Liver (tissue), 9 donors: ENCODE results near the gene RGS17. TPM values are rescaled to one million over a fixed set of nuclear protein-coding genes. Genes with fewer than 3 reads are reported as not detected.

Source experiments
- DNase-seq: peaks from one replicate; pipeline ENCODE4 v3.0.0-alpha.2; 2017; ENCODE audit warnings: low spot score
- H3K27ac ChIP-seq, 2 donors: one replicate each; pipeline ENCODE4 v1.7.0; 2013; ENCODE audit warnings: inconsistent platforms in 2 of 2, low read length in 2 of 2, control low read depth in 1 of 2, low read depth in 1 of 2, mild to moderate bottlenecking in 1 of 2
- H3K27me3 ChIP-seq, 4 donors: one replicate each; pipeline versions ENCODE4 v1.6.1 to v1.7.0; 2013; ENCODE audit warnings: low read length in 3 of 4, inconsistent platforms in 1 of 4, mild to moderate bottlenecking in 1 of 4, moderate library complexity in 1 of 4; ENCODE audit not compliant: control insufficient read depth in 4 of 4, insufficient read depth in 4 of 4
- H3K36me3 ChIP-seq, 4 donors: one replicate each; pipeline versions ENCODE4 v1.6.1 to v1.7.0; 2013; ENCODE audit warnings: low read length in 3 of 4, mild to moderate bottlenecking in 3 of 4, low read depth in 1 of 4, moderate library complexity in 1 of 4; ENCODE audit not compliant: control insufficient read depth in 4 of 4, insufficient read depth in 3 of 4
- H3K4me1 ChIP-seq, 4 donors: one replicate each; pipeline versions ENCODE4 v1.6.1 to v1.7.0; 2013; ENCODE audit warnings: low read length in 3 of 4, mild to moderate bottlenecking in 3 of 4, moderate library complexity in 1 of 4; ENCODE audit not compliant: control insufficient read depth in 4 of 4, insufficient read depth in 4 of 4
- H3K4me3 ChIP-seq, 3 donors: one replicate each; pipeline versions ENCODE4 v1.6.1 to v1.7.0; 2013; ENCODE audit warnings: low read length in 3 of 3, control low read depth in 1 of 3, low read depth in 1 of 3, mild to moderate bottlenecking in 1 of 3
- H3K9ac ChIP-seq, 2 donors: one replicate each; pipeline ENCODE4 v1.7.0; 2013; ENCODE audit warnings: low read length in 2 of 2, mild to moderate bottlenecking in 2 of 2, moderate library complexity in 2 of 2, control low read depth in 1 of 2, low read depth in 1 of 2
- H3K9me3 ChIP-seq, 4 donors: one replicate each; pipeline versions ENCODE4 v1.6.1 to v1.7.0; 2013; ENCODE audit warnings: low read length in 3 of 4; ENCODE audit not compliant: control insufficient read depth in 4 of 4
- EGR1 ChIP-seq, 2 donors: IDR thresholded peaks; 2 replicates each; pipeline ENCODE4 v1.6.1; 2016 to 2018; ENCODE audit warnings: antibody characterized with exemption in 2 of 2, low read depth in 2 of 2
- FOXA1 ChIP-seq: IDR thresholded peaks from 2 replicates; pipeline ENCODE4 v1.6.1; 2016; ENCODE audit warnings: antibody characterized with exemption
- FOXA2 ChIP-seq: IDR thresholded peaks from 2 replicates; pipeline ENCODE4 v1.6.1; 2016; ENCODE audit warnings: antibody characterized with exemption
- GABPA ChIP-seq, 2 donors: IDR thresholded peaks in 1 of 2; conservative IDR thresholded peaks in 1 of 2; 2 replicates each; pipeline ENCODE4 v1.6.1; 2016; ENCODE audit warnings: antibody characterized with exemption in 2 of 2, mild to moderate bottlenecking in 1 of 2, moderate library complexity in 1 of 2
- HNF4A ChIP-seq, 2 donors: conservative IDR thresholded peaks; 2 replicates each; pipeline ENCODE4 v1.6.1; 2016; ENCODE audit warnings: antibody characterized with exemption in 2 of 2, mild to moderate bottlenecking in 2 of 2
- HNF4G ChIP-seq: IDR thresholded peaks from 2 replicates; pipeline ENCODE4 v1.6.1; 2016; ENCODE audit warnings: antibody characterized with exemption
- JUND ChIP-seq, 2 donors: IDR thresholded peaks; 2 replicates each; pipeline ENCODE4 v1.6.1; 2016; ENCODE audit warnings: antibody characterized with exemption in 2 of 2
- NR2F2 ChIP-seq: IDR thresholded peaks from 2 replicates; pipeline ENCODE4 v1.6.1; 2016; ENCODE audit warnings: antibody characterized with exemption
- RAD21 ChIP-seq, 2 donors: IDR thresholded peaks; 2 replicates each; pipeline ENCODE4 v1.6.1; 2016; ENCODE audit warnings: antibody characterized with exemption in 2 of 2, mild to moderate bottlenecking in 2 of 2
- RXRA ChIP-seq, 2 donors: IDR thresholded peaks; 2 replicates each; pipeline ENCODE4 v1.6.1; 2017 to 2018; ENCODE audit warnings: antibody characterized with exemption in 2 of 2, mild to moderate bottlenecking in 1 of 2
- SP1 ChIP-seq: IDR thresholded peaks from 2 replicates; pipeline ENCODE4 v1.6.1; 2018; ENCODE audit warnings: antibody characterized with exemption, mild to moderate bottlenecking
- TAF1 ChIP-seq: conservative IDR thresholded peaks from 2 replicates; pipeline ENCODE4 v1.6.1; 2016; ENCODE audit warnings: antibody characterized with exemption, mild to moderate bottlenecking
- YY1 ChIP-seq: IDR thresholded peaks from 2 replicates; pipeline ENCODE4 v1.6.1; 2016; ENCODE audit warnings: antibody characterized with exemption, mild to moderate bottlenecking
- WGBS: extraction: QIAGEN DNeasy Blood & Tissue Kit; methylation state at CpG from one replicate; pipeline ENCODE4 v1.1.7; 2013; 5-methylcytosine and 5-hydroxymethylcytosine counted together
- polyA plus RNA-seq, 2 donors: library from polyadenylated mRNA; stranded (reverse) in 1 of 2; unstranded in 1 of 2; fragments of 200-250 nt in 1 of 2; fragments of >200 nt in 1 of 2; fragmentation: Nextera tagmentation in 1 of 2; extraction: Ambion mirVana in 1 of 2; gene quantifications; one replicate each; pipeline versions ENCODE4 v1.2.1 to v1.2.3, GENCODE V29; 2013 to 2015
- total RNA-seq, 2 donors: library from RNA; depleted of rRNA; stranded (reverse); fragments of >200 nt; gene quantifications; one replicate each; pipeline ENCODE4 v1.2.3, GENCODE V29; 2014
- TF ChIP-seq, protein P1 (sequence below): fragments of 150-350 bp; IDR thresholded peaks from 2 replicates; pipeline ENCODE4 v1.5.1; 2017; ENCODE audit warnings: improper control_type of control experiment, low read depth, low read length; ENCODE audit not compliant: missing input control
- TF ChIP-seq, protein P2 (sequence below): IDR thresholded peaks from 2 replicates; pipeline ENCODE4 v1.6.1; 2016; ENCODE audit warnings: antibody characterized with exemption
- TF ChIP-seq, protein P3 (sequence below): IDR thresholded peaks from 2 replicates; pipeline ENCODE4 v1.6.1; 2016; ENCODE audit warnings: antibody characterized with exemption, mild to moderate bottlenecking
- TF ChIP-seq, protein P4 (sequence below): IDR thresholded peaks from 2 replicates; pipeline ENCODE4 v1.6.1; 2016; ENCODE audit warnings: antibody characterized with exemption
- TF ChIP-seq, protein P5 (sequence below): IDR thresholded peaks from 2 replicates; pipeline ENCODE4 v1.6.1; 2016; ENCODE audit warnings: antibody characterized with exemption
- donor health status: healthy.
- donor health status: healthy.
- donor health status: healthy.
- donor health status: healthy.
- donor health status: healthy.

Gene RGS17
- total and polyA plus RNA-seq, 4 donors, result under 0.01 to 0.09 (median 0.03) TPM

DNA sequence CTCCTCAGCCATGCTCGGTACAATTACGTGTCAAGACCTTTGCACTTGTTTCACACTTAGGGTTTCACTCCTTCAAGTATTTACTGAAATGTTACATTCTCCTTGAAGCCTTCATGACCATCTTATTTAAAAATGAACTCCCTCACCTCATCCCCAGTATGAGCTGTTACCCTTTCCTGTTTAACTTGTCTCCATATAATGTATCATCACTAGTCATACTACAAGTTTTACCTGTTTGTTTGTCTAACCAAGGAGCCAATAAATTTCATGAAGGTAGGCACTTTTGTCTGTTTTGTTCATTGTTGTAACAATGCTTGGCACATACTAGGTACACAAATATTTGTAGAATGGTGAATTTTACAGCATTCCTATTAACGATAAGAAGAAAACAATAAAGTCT is 82.5 kb downstream of the RGS17 start:
- DNase-seq, result no peak
- 90% methylated on average over 3 of the region's 3 CpGs for WGBS
- Histone ChIP-seq H3K27ac (no peak overlapping the region), H3K27me3 (no peaks in the 10 kb centered on the region), H3K9ac (no peak overlapping the region), H3K4me1 (no peaks in the 10 kb centered on the region), H3K36me3 (no peaks in the 10 kb centered on the region), H3K4me3 (no peak overlapping the region), H3K9me3 (no peaks in the 10 kb centered on the region)
- TF ChIP-seq JUND (IDR thresholded peaks at IDR 0.05) (no peak), NR2F2 (no peak), YY1 (no peak), SP1 (no peak), TAF1 (no peak), GABPA (IDR thresholded peaks at IDR 0.05 in 1 of 2, conservative IDR thresholded peaks at IDR 0.05 in 1 of 2) (no peak), EGR1 (IDR thresholded peaks at IDR 0.05; ENCODE audit: low read depth in 2 of 2) (no peak)
- TF ChIP-seq, protein P1, sequence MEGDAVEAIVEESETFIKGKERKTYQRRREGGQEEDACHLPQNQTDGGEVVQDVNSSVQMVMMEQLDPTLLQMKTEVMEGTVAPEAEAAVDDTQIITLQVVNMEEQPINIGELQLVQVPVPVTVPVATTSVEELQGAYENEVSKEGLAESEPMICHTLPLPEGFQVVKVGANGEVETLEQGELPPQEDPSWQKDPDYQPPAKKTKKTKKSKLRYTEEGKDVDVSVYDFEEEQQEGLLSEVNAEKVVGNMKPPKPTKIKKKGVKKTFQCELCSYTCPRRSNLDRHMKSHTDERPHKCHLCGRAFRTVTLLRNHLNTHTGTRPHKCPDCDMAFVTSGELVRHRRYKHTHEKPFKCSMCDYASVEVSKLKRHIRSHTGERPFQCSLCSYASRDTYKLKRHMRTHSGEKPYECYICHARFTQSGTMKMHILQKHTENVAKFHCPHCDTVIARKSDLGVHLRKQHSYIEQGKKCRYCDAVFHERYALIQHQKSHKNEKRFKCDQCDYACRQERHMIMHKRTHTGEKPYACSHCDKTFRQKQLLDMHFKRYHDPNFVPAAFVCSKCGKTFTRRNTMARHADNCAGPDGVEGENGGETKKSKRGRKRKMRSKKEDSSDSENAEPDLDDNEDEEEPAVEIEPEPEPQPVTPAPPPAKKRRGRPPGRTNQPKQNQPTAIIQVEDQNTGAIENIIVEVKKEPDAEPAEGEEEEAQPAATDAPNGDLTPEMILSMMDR, result no peak
- TF ChIP-seq, protein P2, sequence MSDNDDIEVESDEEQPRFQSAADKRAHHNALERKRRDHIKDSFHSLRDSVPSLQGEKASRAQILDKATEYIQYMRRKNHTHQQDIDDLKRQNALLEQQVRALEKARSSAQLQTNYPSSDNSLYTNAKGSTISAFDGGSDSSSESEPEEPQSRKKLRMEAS, result no peak

DNA sequence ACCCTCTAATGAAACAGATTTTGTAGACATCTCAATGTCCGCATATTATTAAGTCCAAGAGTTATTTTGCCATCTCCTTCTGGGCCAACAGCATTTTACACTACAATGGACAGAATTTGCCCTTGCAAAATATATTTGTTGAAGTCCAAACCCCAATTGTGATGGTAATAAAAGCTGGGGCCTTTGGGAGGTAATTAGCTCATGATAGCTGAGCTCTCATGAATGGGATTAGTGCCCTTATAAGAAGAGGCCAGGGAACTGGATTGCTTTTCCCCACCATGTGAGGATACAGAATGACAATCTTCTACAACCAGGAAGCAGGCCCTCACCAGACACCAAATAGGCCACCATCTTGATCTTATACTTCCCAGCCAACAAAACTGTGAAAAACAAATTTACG is 83.7 kb downstream of the RGS17 start:
- H3K4me3 ChIP-seq, result no peak overlapping the region
- H3K9me3 ChIP-seq, result no peaks in the 10 kb centered on the region
- 75% methylated on average over 2 of the region's 2 CpGs for WGBS
- H3K27me3 ChIP-seq, result no peaks in the 10 kb centered on the region
- DNase-seq, result no peak
- H3K36me3 ChIP-seq, result no peaks in the 10 kb centered on the region
- no peak overlapping the region for H3K9ac ChIP-seq
- no peaks in the 10 kb centered on the region for H3K4me1 ChIP-seq
- TF ChIP-seq, protein P2, result no peak
- TF ChIP-seq, protein P3, sequence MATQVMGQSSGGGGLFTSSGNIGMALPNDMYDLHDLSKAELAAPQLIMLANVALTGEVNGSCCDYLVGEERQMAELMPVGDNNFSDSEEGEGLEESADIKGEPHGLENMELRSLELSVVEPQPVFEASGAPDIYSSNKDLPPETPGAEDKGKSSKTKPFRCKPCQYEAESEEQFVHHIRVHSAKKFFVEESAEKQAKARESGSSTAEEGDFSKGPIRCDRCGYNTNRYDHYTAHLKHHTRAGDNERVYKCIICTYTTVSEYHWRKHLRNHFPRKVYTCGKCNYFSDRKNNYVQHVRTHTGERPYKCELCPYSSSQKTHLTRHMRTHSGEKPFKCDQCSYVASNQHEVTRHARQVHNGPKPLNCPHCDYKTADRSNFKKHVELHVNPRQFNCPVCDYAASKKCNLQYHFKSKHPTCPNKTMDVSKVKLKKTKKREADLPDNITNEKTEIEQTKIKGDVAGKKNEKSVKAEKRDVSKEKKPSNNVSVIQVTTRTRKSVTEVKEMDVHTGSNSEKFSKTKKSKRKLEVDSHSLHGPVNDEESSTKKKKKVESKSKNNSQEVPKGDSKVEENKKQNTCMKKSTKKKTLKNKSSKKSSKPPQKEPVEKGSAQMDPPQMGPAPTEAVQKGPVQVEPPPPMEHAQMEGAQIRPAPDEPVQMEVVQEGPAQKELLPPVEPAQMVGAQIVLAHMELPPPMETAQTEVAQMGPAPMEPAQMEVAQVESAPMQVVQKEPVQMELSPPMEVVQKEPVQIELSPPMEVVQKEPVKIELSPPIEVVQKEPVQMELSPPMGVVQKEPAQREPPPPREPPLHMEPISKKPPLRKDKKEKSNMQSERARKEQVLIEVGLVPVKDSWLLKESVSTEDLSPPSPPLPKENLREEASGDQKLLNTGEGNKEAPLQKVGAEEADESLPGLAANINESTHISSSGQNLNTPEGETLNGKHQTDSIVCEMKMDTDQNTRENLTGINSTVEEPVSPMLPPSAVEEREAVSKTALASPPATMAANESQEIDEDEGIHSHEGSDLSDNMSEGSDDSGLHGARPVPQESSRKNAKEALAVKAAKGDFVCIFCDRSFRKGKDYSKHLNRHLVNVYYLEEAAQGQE, result no peak
- TF ChIP-seq EGR1 (IDR thresholded peaks at IDR 0.05; ENCODE audit: low read depth in 2 of 2) (no peak), RXRA (IDR thresholded peaks at IDR 0.05) (no peak), NR2F2 (no peak), JUND (IDR thresholded peaks at IDR 0.05) (no peak), YY1 (no peak), HNF4G (no peak), RAD21 (IDR thresholded peaks at IDR 0.05) (no peak), TAF1 (no peak), HNF4A (conservative IDR thresholded peaks at IDR 0.05) (no peak), GABPA (IDR thresholded peaks at IDR 0.05 in 1 of 2, conservative IDR thresholded peaks at IDR 0.05 in 1 of 2) (no peak), FOXA2 (no peak), FOXA1 (no peak), SP1 (no peak)
- TF ChIP-seq, protein P1, result no peak
- TF ChIP-seq, protein P4, sequence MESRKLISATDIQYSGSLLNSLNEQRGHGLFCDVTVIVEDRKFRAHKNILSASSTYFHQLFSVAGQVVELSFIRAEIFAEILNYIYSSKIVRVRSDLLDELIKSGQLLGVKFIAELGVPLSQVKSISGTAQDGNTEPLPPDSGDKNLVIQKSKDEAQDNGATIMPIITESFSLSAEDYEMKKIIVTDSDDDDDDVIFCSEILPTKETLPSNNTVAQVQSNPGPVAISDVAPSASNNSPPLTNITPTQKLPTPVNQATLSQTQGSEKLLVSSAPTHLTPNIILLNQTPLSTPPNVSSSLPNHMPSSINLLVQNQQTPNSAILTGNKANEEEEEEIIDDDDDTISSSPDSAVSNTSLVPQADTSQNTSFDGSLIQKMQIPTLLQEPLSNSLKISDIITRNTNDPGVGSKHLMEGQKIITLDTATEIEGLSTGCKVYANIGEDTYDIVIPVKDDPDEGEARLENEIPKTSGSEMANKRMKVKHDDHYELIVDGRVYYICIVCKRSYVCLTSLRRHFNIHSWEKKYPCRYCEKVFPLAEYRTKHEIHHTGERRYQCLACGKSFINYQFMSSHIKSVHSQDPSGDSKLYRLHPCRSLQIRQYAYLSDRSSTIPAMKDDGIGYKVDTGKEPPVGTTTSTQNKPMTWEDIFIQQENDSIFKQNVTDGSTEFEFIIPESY, result no peak
- TF ChIP-seq, protein P5, sequence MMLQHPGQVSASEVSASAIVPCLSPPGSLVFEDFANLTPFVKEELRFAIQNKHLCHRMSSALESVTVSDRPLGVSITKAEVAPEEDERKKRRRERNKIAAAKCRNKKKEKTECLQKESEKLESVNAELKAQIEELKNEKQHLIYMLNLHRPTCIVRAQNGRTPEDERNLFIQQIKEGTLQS, result no peak
- H3K27ac ChIP-seq, result no peak overlapping the region
